Measurements from ENCODE around the gene CKS2. TPM values are rescaled to one million over a fixed set of nuclear protein-coding genes. Genes with fewer than 3 reads are reported as not detected.
A peak's percentile ranks its signal among the peaks of the same experiment; 100 is the strongest.

Gene CKS2
- total and polyA plus RNA-seq, 2 of the 8 experiments (the other 6 are each of a cell fraction or from before 2014, with no cell fraction given), result 337 to 689 TPM

DNA sequence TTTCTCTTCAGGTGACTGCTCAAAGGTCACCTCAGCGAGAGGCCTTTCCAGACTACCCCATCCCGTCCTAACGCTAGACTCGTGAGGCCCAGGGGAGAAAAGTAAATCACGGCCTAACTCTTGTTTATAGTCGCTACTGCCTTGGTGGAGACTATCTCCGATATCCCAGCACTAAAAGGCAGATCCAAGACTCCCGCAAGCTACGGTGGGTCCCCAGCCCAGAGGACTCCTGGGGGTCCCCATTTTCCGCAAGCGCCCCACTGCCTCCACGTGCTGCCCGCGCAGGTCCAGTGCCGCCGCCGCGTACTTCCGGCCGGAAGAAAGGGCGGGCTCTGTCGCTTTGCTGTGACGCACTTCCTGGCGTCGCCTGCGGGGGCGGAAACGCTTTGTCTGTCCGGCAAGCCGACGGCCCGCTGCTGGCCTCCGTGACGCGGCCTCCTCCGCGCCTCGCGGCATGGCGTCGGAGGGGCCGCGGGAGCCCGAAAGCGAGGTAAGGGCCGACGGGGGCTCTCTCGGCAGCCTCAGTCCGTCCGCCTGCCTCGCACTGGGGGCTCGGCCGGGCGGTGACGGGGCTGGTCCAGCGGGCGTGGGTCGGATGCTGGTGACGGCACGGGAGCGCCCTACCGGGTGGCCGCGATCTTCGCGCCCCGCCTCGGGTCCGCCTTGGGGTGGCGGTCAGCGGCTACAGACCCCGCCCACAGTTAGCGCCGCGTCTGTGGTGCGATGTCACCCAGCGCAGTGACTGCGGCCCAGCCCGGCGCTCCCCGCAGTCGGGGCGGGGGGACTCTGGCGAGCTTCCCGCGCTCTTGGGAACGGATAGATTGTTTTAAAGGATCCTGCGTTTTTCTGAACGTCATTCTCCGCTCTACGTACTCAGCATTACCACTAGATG is 7.4 kb downstream of the CKS2 start, which contains the start of gene SECISBP2 (continued):
- TF ChIP-seq, protein P1, sequence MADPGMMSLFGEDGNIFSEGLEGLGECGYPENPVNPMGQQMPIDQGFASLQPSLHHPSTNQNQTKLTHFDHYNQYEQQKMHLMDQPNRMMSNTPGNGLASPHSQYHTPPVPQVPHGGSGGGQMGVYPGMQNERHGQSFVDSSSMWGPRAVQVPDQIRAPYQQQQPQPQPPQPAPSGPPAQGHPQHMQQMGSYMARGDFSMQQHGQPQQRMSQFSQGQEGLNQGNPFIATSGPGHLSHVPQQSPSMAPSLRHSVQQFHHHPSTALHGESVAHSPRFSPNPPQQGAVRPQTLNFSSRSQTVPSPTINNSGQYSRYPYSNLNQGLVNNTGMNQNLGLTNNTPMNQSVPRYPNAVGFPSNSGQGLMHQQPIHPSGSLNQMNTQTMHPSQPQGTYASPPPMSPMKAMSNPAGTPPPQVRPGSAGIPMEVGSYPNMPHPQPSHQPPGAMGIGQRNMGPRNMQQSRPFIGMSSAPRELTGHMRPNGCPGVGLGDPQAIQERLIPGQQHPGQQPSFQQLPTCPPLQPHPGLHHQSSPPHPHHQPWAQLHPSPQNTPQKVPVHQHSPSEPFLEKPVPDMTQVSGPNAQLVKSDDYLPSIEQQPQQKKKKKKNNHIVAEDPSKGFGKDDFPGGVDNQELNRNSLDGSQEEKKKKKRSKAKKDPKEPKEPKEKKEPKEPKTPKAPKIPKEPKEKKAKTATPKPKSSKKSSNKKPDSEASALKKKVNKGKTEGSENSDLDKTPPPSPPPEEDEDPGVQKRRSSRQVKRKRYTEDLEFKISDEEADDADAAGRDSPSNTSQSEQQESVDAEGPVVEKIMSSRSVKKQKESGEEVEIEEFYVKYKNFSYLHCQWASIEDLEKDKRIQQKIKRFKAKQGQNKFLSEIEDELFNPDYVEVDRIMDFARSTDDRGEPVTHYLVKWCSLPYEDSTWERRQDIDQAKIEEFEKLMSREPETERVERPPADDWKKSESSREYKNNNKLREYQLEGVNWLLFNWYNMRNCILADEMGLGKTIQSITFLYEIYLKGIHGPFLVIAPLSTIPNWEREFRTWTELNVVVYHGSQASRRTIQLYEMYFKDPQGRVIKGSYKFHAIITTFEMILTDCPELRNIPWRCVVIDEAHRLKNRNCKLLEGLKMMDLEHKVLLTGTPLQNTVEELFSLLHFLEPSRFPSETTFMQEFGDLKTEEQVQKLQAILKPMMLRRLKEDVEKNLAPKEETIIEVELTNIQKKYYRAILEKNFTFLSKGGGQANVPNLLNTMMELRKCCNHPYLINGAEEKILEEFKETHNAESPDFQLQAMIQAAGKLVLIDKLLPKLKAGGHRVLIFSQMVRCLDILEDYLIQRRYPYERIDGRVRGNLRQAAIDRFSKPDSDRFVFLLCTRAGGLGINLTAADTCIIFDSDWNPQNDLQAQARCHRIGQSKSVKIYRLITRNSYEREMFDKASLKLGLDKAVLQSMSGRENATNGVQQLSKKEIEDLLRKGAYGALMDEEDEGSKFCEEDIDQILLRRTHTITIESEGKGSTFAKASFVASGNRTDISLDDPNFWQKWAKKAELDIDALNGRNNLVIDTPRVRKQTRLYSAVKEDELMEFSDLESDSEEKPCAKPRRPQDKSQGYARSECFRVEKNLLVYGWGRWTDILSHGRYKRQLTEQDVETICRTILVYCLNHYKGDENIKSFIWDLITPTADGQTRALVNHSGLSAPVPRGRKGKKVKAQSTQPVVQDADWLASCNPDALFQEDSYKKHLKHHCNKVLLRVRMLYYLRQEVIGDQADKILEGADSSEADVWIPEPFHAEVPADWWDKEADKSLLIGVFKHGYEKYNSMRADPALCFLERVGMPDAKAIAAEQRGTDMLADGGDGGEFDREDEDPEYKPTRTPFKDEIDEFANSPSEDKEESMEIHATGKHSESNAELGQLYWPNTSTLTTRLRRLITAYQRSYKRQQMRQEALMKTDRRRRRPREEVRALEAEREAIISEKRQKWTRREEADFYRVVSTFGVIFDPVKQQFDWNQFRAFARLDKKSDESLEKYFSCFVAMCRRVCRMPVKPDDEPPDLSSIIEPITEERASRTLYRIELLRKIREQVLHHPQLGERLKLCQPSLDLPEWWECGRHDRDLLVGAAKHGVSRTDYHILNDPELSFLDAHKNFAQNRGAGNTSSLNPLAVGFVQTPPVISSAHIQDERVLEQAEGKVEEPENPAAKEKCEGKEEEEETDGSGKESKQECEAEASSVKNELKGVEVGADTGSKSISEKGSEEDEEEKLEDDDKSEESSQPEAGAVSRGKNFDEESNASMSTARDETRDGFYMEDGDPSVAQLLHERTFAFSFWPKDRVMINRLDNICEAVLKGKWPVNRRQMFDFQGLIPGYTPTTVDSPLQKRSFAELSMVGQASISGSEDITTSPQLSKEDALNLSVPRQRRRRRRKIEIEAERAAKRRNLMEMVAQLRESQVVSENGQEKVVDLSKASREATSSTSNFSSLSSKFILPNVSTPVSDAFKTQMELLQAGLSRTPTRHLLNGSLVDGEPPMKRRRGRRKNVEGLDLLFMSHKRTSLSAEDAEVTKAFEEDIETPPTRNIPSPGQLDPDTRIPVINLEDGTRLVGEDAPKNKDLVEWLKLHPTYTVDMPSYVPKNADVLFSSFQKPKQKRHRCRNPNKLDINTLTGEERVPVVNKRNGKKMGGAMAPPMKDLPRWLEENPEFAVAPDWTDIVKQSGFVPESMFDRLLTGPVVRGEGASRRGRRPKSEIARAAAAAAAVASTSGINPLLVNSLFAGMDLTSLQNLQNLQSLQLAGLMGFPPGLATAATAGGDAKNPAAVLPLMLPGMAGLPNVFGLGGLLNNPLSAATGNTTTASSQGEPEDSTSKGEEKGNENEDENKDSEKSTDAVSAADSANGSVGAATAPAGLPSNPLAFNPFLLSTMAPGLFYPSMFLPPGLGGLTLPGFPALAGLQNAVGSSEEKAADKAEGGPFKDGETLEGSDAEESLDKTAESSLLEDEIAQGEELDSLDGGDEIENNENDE (IDR thresholded peaks at IDR 0.05; ENCODE audit: insufficient replicate concordance, low read length), result peak; percentile 7
- TF ChIP-seq CBX8 (IDR thresholded peaks at IDR 0.05; ENCODE audit: borderline replicate concordance, low read depth, low read length), result no peak
- no peak for TF ChIP-seq SIX5 (IDR thresholded peaks at IDR 0.05; ENCODE audit: low read depth, low read length)
- TF ChIP-seq CTBP2 (IDR thresholded peaks at IDR 0.05; ENCODE audit: borderline replicate concordance, insufficient read depth, insufficient read length, low read length), result peak; percentile 37
- TF ChIP-seq USF2 (IDR thresholded peaks at IDR 0.05; ENCODE audit: low read length), result peak; percentile 65
- no peak for TF ChIP-seq KDM1A (IDR thresholded peaks at IDR 0.05; ENCODE audit: borderline replicate concordance, low read length)
- no peak for TF ChIP-seq BCL11A (IDR thresholded peaks at IDR 0.05; ENCODE audit: low read depth in 2 of 2, low read length in 2 of 2)
- TF ChIP-seq HDAC6 (IDR thresholded peaks at IDR 0.05; ENCODE audit: low read depth, low read length), result no peak

Data from H1 (cell line).